ENCODE measurements around the gene VWA3B. TPM values are rescaled to one million over a fixed set of nuclear protein-coding genes. Genes with fewer than 3 reads are reported as not detected.

Gene VWA3B
- total RNA-seq, 1 donor from 2014 or later = not detected

GRCh38 chr2:98167916-98168315 is 80.9 kb downstream of the VWA3B start:
- H3K9me3 Mint-ChIP-seq (ENCODE audit: low read depth) = no peaks in the 10 kb centered on the region
- H3K27ac Mint-ChIP-seq (ENCODE audit: unreplicated experiment) = no peak overlapping the region
- H3K4me3 Mint-ChIP-seq (ENCODE audit: unreplicated experiment) = no peak overlapping the region
- TF ChIP-seq CTCF (IDR thresholded peaks at IDR 0.05) = no peak
- H3K27me3 Mint-ChIP-seq (ENCODE audit: low read depth) = peaks cover 28% of the 10 kb centered on the region
- H3K36me3 Mint-ChIP-seq (ENCODE audit: low read depth) = no peaks in the 10 kb centered on the region
- no peak for DNase-seq (ENCODE audit: low spot score)
- peaks cover 10% of the 10 kb centered on the region for H3K4me1 Mint-ChIP-seq (ENCODE audit: low read depth)

GRCh38 chr2:98170076-98170475 is 83.1 kb downstream of the VWA3B start:
- Mint-ChIP-seq H3K4me1 (ENCODE audit: low read depth) (peaks cover 10% of the 10 kb centered on the region), H3K27me3 (ENCODE audit: low read depth) (peaks cover 27% of the 10 kb centered on the region), H3K36me3 (ENCODE audit: low read depth) (no peaks in the 10 kb centered on the region), H3K9me3 (ENCODE audit: low read depth) (no peaks in the 10 kb centered on the region), H3K27ac (ENCODE audit: unreplicated experiment) (no peak overlapping the region), H3K4me3 (ENCODE audit: unreplicated experiment) (no peak overlapping the region)
- no peak for TF ChIP-seq CTCF (IDR thresholded peaks at IDR 0.05)
- no peak for DNase-seq (ENCODE audit: low spot score)

- H3K27me3 Mint-ChIP-seq (ENCODE audit: low read depth) = peaks cover 42% of the 10 kb centered on the region
- TF ChIP-seq CTCF (IDR thresholded peaks at IDR 0.05) = no peak
- no peak for DNase-seq (ENCODE audit: low spot score)
- H3K4me3 Mint-ChIP-seq (ENCODE audit: unreplicated experiment) = no peak overlapping the region
- H3K4me1 Mint-ChIP-seq (ENCODE audit: low read depth) = peaks cover 10% of the 10 kb centered on the region
- H3K27ac Mint-ChIP-seq (ENCODE audit: unreplicated experiment) = no peak overlapping the region
- H3K36me3 Mint-ChIP-seq (ENCODE audit: low read depth) = no peaks in the 10 kb centered on the region
- H3K9me3 Mint-ChIP-seq (ENCODE audit: low read depth) = no peaks in the 10 kb centered on the region
Observed at GRCh38 chr2:98172150-98172765, 85.3 kb downstream of the VWA3B start.

- peaks cover 10% of the 10 kb centered on the region for H3K4me1 Mint-ChIP-seq (ENCODE audit: low read depth)
- H3K4me3 Mint-ChIP-seq (ENCODE audit: unreplicated experiment) = no peak overlapping the region
- no peaks in the 10 kb centered on the region for H3K9me3 Mint-ChIP-seq (ENCODE audit: low read depth)
- peaks cover 41% of the 10 kb centered on the region for H3K27me3 Mint-ChIP-seq (ENCODE audit: low read depth)
- no peak overlapping the region for H3K27ac Mint-ChIP-seq (ENCODE audit: unreplicated experiment)
- no peaks in the 10 kb centered on the region for H3K36me3 Mint-ChIP-seq (ENCODE audit: low read depth)
- no peak for TF ChIP-seq CTCF (IDR thresholded peaks at IDR 0.05)
- DNase-seq (ENCODE audit: low spot score) = no peak
Observed at GRCh38 chr2:98172951-98173350, 86.0 kb downstream of the VWA3B start.

- no peak overlapping the region for H3K27ac Mint-ChIP-seq (ENCODE audit: unreplicated experiment)
- DNase-seq (ENCODE audit: low spot score) = no peak
- H3K27me3 Mint-ChIP-seq (ENCODE audit: low read depth) = peaks cover 49% of the 10 kb centered on the region
- no peak for TF ChIP-seq CTCF (IDR thresholded peaks at IDR 0.05)
- H3K4me1 Mint-ChIP-seq (ENCODE audit: low read depth) = no peaks in the 10 kb centered on the region
- H3K9me3 Mint-ChIP-seq (ENCODE audit: low read depth) = no peaks in the 10 kb centered on the region
- H3K36me3 Mint-ChIP-seq (ENCODE audit: low read depth) = no peaks in the 10 kb centered on the region
- no peak overlapping the region for H3K4me3 Mint-ChIP-seq (ENCODE audit: unreplicated experiment)
Observed at GRCh38 chr2:98175811-98176210, 88.8 kb downstream of the VWA3B start.
